Hepatocyte (in vitro differentiated cells): ENCODE data around the gene HNRNPH3.

Experiments used
- CTCF ChIP-seq: fragments of 200-600 bp; sonication (generic); IDR thresholded peaks from 2 replicates; pipeline ENCODE4 v1.5.1; 2016; ENCODE audit warnings: antibody characterized with exemption, mild to moderate bottlenecking; ENCODE audit not compliant: poor library complexity
- EZH2 ChIP-seq: fragments of 200-600 bp; sonication (generic); IDR thresholded peaks from 2 replicates; pipeline ENCODE4 v1.6.1; 2016; ENCODE audit warnings: antibody characterized with exemption, mild to moderate bottlenecking, borderline replicate concordance

- TF ChIP-seq CTCF (no peak), EZH2 (no peak)
Observed at GRCh38 chr10:68362590-68362989, 30.7 kb downstream of the HNRNPH3 start.
